Endothelial cell (in vitro differentiated cells): ENCODE measurements around the gene BMERB1. TPM values are rescaled to one million over a fixed set of nuclear protein-coding genes. Genes with fewer than 3 reads are reported as not detected.
"Not testable (repeated sequence)": the region's sequence is repeated elsewhere in the genome, so short reads cannot be mapped to it uniquely, and the experiment has no call there.

Experiments used
- DNase-seq: peaks from one replicate; pipeline ENCODE4 v3.0.0; 2021; ENCODE audit warnings: low spot score
- H3K27ac Mint-ChIP-seq: one replicate; pipeline ENCODE4 v1.8.0; 2021; ENCODE audit warnings: mixed read lengths, inconsistent platforms; ENCODE audit not compliant: unreplicated experiment
- H3K27me3 Mint-ChIP-seq: one replicate; pipeline ENCODE4 v1.8.0; 2021; ENCODE audit warnings: mild to moderate bottlenecking, moderate library complexity, mixed read lengths, inconsistent platforms; ENCODE audit not compliant: unreplicated experiment
- H3K36me3 Mint-ChIP-seq: one replicate; pipeline ENCODE4 v1.8.0; 2021; ENCODE audit warnings: mild to moderate bottlenecking, low read depth, mixed read lengths, inconsistent platforms; ENCODE audit not compliant: unreplicated experiment
- H3K4me1 Mint-ChIP-seq: one replicate; pipeline ENCODE4 v1.8.0; 2021; ENCODE audit warnings: mild to moderate bottlenecking, mixed read lengths, inconsistent platforms; ENCODE audit not compliant: unreplicated experiment
- H3K4me3 Mint-ChIP-seq: one replicate; pipeline ENCODE4 v1.8.0; 2021; ENCODE audit warnings: mild to moderate bottlenecking, mixed read lengths, inconsistent platforms; ENCODE audit not compliant: unreplicated experiment
- H3K9me3 Mint-ChIP-seq: one replicate; pipeline ENCODE4 v1.8.0; 2021; ENCODE audit warnings: mixed read lengths, inconsistent platforms; ENCODE audit not compliant: unreplicated experiment
- total RNA-seq: library from RNA; stranded (reverse); fragmentation: NEBNext Ultra II Directional; extraction: Animal tissue kit (Norgen Biotek cat#: 25700); gene quantifications from one replicate; pipeline ENCODE4 v1.2.1, GENCODE V29; 2021; ENCODE audit not compliant: unreplicated experiment
- TF ChIP-seq, protein P1 (sequence below): fragments of 200-600 bp; sonication (generic); IDR thresholded peaks from one replicate; pipeline ENCODE4 v1.5.0; 2021; ENCODE audit warnings: antibody characterized with exemption; ENCODE audit not compliant: unreplicated experiment

The BMERB1 gene
- total RNA-seq, 1 donor from 2014 or later: 9.9 TPM

DNA sequence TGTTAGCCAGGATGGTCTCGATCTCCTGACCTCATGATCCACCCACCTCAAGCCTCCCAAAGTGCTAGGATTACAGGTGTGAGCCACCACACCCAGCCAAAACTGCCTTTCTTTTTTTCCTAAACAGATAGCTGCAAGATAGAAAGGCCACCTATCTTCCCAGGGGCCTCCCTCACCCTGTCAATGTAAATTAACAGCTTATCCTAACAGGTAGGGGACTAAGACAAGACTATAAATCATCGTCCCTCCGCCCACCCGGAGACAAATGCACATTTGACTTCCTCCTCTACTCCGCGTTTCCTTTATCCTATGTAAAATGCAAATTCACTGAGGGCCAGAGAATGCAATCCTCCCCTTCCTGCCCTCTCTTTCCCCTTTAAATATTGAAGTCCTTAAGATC is 137.2 kb downstream of the BMERB1 start:
- Mint-ChIP-seq H3K9me3 (no peaks in the 10 kb centered on the region), H3K4me3 (no peak overlapping the region), H3K4me1 (peaks cover 39% of the 10 kb centered on the region), H3K27me3 (no peaks in the 10 kb centered on the region), H3K36me3 (peaks cover 4% of the 10 kb centered on the region), H3K27ac (no peak overlapping the region)
- TF ChIP-seq, protein P1, sequence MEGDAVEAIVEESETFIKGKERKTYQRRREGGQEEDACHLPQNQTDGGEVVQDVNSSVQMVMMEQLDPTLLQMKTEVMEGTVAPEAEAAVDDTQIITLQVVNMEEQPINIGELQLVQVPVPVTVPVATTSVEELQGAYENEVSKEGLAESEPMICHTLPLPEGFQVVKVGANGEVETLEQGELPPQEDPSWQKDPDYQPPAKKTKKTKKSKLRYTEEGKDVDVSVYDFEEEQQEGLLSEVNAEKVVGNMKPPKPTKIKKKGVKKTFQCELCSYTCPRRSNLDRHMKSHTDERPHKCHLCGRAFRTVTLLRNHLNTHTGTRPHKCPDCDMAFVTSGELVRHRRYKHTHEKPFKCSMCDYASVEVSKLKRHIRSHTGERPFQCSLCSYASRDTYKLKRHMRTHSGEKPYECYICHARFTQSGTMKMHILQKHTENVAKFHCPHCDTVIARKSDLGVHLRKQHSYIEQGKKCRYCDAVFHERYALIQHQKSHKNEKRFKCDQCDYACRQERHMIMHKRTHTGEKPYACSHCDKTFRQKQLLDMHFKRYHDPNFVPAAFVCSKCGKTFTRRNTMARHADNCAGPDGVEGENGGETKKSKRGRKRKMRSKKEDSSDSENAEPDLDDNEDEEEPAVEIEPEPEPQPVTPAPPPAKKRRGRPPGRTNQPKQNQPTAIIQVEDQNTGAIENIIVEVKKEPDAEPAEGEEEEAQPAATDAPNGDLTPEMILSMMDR: no peak
- DNase-seq: no peak

DNA sequence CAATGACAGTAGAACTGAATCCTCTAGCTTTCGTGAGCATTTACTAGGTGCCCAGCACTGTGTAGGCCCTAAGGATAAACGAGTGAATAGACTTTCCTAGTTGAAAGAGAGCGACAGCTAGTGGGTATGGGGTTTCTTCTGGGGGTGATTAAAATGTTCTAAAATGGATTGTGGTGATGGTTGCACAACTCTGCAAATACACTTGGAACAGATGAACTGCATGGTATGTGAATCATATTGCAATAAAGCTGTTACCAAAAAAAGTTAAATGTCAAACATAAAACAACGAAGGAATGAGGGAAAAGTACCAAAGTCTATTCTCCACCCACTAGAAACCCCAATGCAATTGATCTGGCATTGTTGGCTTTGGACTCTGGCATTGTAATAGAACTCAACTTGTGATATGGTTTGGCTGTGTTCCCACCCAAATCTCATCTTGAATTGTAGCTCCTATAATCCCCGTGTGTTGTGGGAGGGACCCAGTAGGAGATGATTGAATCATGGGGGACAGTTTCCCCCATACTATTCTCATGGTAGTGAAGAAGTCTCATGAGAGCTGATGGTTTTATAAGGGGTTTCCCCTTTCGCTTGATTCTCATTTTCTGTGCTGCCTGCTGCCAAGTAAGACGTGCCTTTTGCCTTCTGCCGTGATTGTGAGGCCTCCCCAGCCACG is 138.1 kb downstream of the BMERB1 start:
- H3K36me3 Mint-ChIP-seq: peaks cover 4% of the 10 kb centered on the region
- H3K4me1 Mint-ChIP-seq: peaks cover 42% of the 10 kb centered on the region
- DNase-seq: no peak
- H3K27ac Mint-ChIP-seq: no peak overlapping the region
- H3K4me3 Mint-ChIP-seq: no peak overlapping the region
- H3K27me3 Mint-ChIP-seq: no peaks in the 10 kb centered on the region
- no peaks in the 10 kb centered on the region for H3K9me3 Mint-ChIP-seq
- TF ChIP-seq, protein P1: no peak

DNA sequence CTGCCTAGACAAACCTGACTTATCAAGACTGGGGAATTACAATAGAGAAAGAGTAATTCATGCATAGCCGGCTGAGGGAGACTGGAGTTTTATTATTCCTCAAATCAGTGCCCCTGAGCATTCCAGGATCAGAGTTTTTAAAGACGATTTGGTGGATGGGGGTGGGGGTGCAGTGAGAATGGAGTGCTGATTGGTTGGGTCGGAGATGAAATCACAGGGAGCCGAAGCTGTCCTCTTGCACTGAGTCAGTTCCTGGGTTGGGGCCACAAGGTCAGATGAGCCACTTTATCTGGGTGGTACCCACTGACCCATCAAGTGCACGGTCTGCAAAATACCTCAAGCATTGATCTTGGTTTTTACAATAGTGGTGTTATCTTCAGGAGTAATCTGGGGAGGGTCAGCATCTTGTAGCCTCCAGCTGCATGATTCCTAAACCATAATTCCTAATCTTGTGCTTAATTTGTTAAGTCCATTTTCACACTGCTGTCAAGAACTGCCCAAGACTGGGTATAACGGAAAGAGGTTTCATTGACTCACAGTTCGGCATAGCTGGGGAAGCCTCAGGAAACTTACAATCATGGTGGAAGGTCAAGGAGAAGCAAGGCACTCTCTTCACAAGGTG is 139.0 kb downstream of the BMERB1 start:
- Mint-ChIP-seq H3K4me3 (no peak overlapping the region), H3K27me3 (no peaks in the 10 kb centered on the region), H3K9me3 (no peaks in the 10 kb centered on the region), H3K4me1 (peaks cover 42% of the 10 kb centered on the region), H3K27ac (no peak overlapping the region), H3K36me3 (peaks cover 4% of the 10 kb centered on the region)
- no peak for DNase-seq
- TF ChIP-seq, protein P1: no peak

DNA sequence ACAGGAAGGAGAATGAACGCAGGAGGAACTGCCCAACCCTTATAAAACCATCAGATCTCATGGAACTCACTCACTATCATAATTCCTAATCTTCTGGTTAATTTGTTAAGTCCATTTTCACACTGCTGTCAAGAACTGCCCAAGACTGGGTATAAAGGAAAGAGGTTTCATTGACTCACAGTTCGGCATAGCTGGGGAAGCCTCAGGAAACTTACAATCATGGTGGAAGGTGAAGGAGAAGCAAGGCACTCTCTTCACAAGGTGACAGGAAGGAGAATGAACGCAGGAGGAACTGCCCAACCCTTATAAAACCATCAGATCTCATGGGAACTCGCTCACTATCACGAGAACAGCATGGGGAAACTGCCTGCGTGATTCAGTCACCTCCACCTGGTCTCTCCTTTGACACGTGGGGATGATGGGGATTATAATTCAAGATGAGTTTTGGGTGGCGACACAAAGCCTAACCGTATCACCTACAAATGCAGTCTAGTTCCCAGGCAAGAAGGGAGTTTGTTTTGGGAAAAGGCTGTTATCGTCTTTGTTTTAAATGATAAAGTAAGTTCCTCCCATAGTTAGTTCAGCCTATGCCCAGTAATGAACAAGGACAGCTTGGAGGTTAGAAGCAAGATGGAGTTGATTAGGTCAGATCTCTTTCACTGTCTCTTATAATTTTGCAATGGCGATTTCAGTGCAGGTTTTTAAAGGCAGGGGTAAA is 139.7 kb downstream of the BMERB1 start:
- DNase-seq, H3K36me3 Mint-ChIP-seq, H3K4me3 Mint-ChIP-seq, H3K27ac Mint-ChIP-seq, H3K9me3 Mint-ChIP-seq, H3K27me3 Mint-ChIP-seq: not testable (repeated sequence)
- peaks cover 42% of the 10 kb centered on the region for H3K4me1 Mint-ChIP-seq

DNA sequence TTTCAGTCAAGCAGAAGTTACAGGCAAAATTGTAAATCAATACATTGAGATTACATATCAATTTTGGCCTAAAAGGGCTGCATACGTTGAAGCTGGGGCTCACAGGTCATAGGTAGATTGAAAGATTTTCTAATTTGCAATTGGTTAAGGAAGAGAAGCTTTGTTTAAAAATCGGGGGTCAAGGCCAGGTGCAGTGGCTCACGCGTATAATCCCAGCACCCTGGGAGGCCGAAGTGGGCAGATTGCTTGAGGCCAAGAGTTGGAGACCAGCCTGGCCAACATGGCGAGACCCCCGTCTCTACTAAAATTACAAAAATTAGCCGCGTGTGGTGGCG is 140.2 kb downstream of the BMERB1 start:
- Mint-ChIP-seq H3K36me3 (peaks cover 4% of the 10 kb centered on the region), H3K4me3 (no peak overlapping the region), H3K27me3 (no peaks in the 10 kb centered on the region), H3K9me3 (no peaks in the 10 kb centered on the region), H3K27ac (no peak overlapping the region), H3K4me1 (peaks cover 42% of the 10 kb centered on the region)
- no peak for DNase-seq
- TF ChIP-seq, protein P1: no peak
